Body of pancreas (tissue), 4 donors: ENCODE results near the gene PIANP.

Experiments used
- CTCF ChIP-seq, 7 experiments: fragments of 450-650 bp in 4 of 7; fragments of 200-600 bp in 3 of 7; sonication (generic) in 3 of 7; IDR thresholded peaks; one replicate each; pipeline ENCODE4 v1.5.1; 2016 to 2019; ENCODE audit warnings: antibody characterized with exemption in 7 of 7
- POLR2A ChIP-seq, 3 donors: fragments of 450-650 bp; IDR thresholded peaks; one replicate each; pipeline ENCODE4 v1.6.1; 2016; ENCODE audit warnings: antibody characterized with exemption in 3 of 3, mild to moderate bottlenecking in 2 of 3

- no peak for TF ChIP-seq POLR2A (IDR thresholded peaks at IDR 0.05)
- no peak for TF ChIP-seq CTCF (IDR thresholded peaks at IDR 0.05)
These were observed 55.7 kb downstream of the PIANP start for GRCh38 chr12:6644903-6645302.
